Measurements from ENCODE around the gene YES1.
"Not testable (repeated sequence)": the region's sequence is repeated elsewhere in the genome, so short reads cannot be mapped to it uniquely, and the experiment has no call there.

The YES1 gene

DNA sequence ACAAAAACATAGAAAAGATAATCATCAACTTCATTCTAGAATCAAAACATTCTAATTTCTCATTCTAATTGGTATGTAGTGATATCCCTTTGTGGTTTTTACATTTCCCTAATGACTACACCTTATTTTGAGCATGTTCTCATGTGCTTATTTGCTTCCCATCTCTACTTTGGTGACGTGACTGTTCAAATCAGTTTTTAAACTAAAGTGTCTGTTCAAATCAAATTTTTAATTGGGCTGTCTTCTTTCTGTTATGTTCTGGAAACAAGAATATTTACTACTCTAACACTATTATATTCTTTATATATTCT lies 45.5 kb downstream of the YES1 start:
- no peaks in the 10 kb centered on the region for H3K27me3 ChIP-seq (ENCODE audit: control insufficient read depth in 1 of 2, insufficient read depth in 2 of 2, low read length in 2 of 2)
- no peak overlapping the region for H3K9ac ChIP-seq (ENCODE audit: low read depth in 1 of 2, low read length in 2 of 2)
- no peaks in the 10 kb centered on the region for H3K9me3 ChIP-seq (ENCODE audit: control insufficient read depth in 1 of 2, low read length in 2 of 2)
- H3K4me3 ChIP-seq (ENCODE audit: low read depth in 1 of 2, low read length in 2 of 2), result no peak overlapping the region
- no peak overlapping the region for H3K27ac ChIP-seq (ENCODE audit: low read depth, low read length)
- no peaks in the 10 kb centered on the region for H3K36me3 ChIP-seq (ENCODE audit: control insufficient read depth in 1 of 2, insufficient read depth in 2 of 2, low read length in 2 of 2)
- H3K4me1 ChIP-seq (ENCODE audit: control insufficient read depth in 1 of 2, insufficient read depth in 2 of 2, low read length in 2 of 2), result no peaks in the 10 kb centered on the region

DNA sequence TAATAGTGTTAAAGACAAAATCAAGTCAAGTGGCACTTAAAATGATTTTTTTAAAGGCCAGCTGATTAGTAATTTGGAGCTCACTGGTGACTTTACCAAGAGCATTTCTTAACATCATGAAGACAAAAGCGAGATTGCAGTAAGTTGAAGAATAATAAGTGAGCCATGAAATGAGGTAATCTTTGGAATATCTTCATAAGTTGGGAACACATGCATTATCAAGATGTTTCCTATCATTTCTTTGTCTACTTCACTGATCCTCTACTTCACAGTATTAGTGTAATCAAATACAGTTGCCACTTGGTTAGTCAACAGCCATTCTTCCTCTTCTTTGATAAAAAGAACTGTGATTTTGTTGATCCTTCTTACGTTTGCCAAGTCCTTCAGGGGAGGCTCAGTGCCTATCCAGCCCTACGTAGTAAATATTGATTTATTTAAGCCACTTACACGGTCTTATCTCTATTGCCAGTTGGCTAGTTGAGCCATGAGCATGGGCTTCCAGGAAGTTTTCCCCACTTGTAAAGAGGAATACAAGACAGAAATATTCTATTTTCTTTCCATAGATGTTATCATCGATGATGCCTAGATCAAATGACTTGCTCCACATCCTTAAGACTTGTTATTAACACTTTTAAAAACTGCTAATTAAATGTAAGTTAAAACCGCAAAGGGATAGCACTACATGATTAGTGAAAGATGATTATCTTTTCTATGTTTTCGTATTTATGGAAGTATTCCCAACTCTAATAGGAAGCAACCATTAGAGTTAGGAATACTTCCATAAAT lies 46.1 kb downstream of the YES1 start:
- no peaks in the 10 kb centered on the region for H3K36me3 ChIP-seq (ENCODE audit: control insufficient read depth in 1 of 2, insufficient read depth in 2 of 2, low read length in 2 of 2)

GRCh38 chr18:759864-760263 lies 52.2 kb downstream of the YES1 start:
- not testable (repeated sequence) for H3K27me3 ChIP-seq (ENCODE audit: control insufficient read depth in 1 of 2, insufficient read depth in 2 of 2, low read length in 2 of 2); H3K4me3 ChIP-seq (ENCODE audit: low read depth in 1 of 2, low read length in 2 of 2); H3K9me3 ChIP-seq (ENCODE audit: control insufficient read depth in 1 of 2, low read length in 2 of 2); H3K27ac ChIP-seq (ENCODE audit: low read depth, low read length); H3K9ac ChIP-seq (ENCODE audit: low read depth in 1 of 2, low read length in 2 of 2); H3K4me1 ChIP-seq (ENCODE audit: control insufficient read depth in 1 of 2, insufficient read depth in 2 of 2, low read length in 2 of 2); H3K36me3 ChIP-seq (ENCODE audit: control insufficient read depth in 1 of 2, insufficient read depth in 2 of 2, low read length in 2 of 2)

More for the DNA sequence above, 46.1 kb downstream of the YES1 start:
- Histone ChIP-seq H3K27me3 (ENCODE audit: control insufficient read depth in 1 of 2, insufficient read depth in 2 of 2, low read length in 2 of 2) (no peaks in the 10 kb centered on the region), H3K9ac (ENCODE audit: low read depth in 1 of 2, low read length in 2 of 2) (no peak overlapping the region), H3K9me3 (ENCODE audit: control insufficient read depth in 1 of 2, low read length in 2 of 2) (no peaks in the 10 kb centered on the region), H3K4me1 (ENCODE audit: control insufficient read depth in 1 of 2, insufficient read depth in 2 of 2, low read length in 2 of 2) (no peaks in the 10 kb centered on the region), H3K27ac (ENCODE audit: low read depth, low read length) (no peak overlapping the region), H3K4me3 (ENCODE audit: low read depth in 1 of 2, low read length in 2 of 2) (no peak overlapping the region)

GRCh38 chr18:755506-755905 lies 56.5 kb downstream of the YES1 start:
- Histone ChIP-seq H3K4me1 (ENCODE audit: control insufficient read depth in 1 of 2, insufficient read depth in 2 of 2, low read length in 2 of 2) (no peaks in the 10 kb centered on the region), H3K4me3 (ENCODE audit: low read depth in 1 of 2, low read length in 2 of 2) (no peak overlapping the region), H3K9ac (ENCODE audit: low read depth in 1 of 2, low read length in 2 of 2) (no peak overlapping the region), H3K9me3 (ENCODE audit: control insufficient read depth in 1 of 2, low read length in 2 of 2) (no peaks in the 10 kb centered on the region), H3K27me3 (ENCODE audit: control insufficient read depth in 1 of 2, insufficient read depth in 2 of 2, low read length in 2 of 2) (no peaks in the 10 kb centered on the region), H3K27ac (ENCODE audit: low read depth, low read length) (no peak overlapping the region), H3K36me3 (ENCODE audit: control insufficient read depth in 1 of 2, insufficient read depth in 2 of 2, low read length in 2 of 2) (peaks cover 5 to 13% of the 10 kb centered on the region in 2 donors)

- Histone ChIP-seq H3K4me1 (ENCODE audit: control insufficient read depth in 1 of 2, insufficient read depth in 2 of 2, low read length in 2 of 2) (no peaks in the 10 kb centered on the region), H3K27ac (ENCODE audit: low read depth, low read length) (no peak overlapping the region), H3K36me3 (ENCODE audit: control insufficient read depth in 1 of 2, insufficient read depth in 2 of 2, low read length in 2 of 2) (peaks cover 9 to 16% of the 10 kb centered on the region in 2 donors)
Measured at GRCh38 chr18:754656-755055, 57.4 kb downstream of the YES1 start.

GRCh38 chr18:750456-750855 lies 61.6 kb downstream of the YES1 start:
- Histone ChIP-seq H3K9ac (ENCODE audit: low read depth in 1 of 2, low read length in 2 of 2) (no peak overlapping the region), H3K9me3 (ENCODE audit: control insufficient read depth in 1 of 2, low read length in 2 of 2) (no peaks in the 10 kb centered on the region), H3K4me1 (ENCODE audit: control insufficient read depth in 1 of 2, insufficient read depth in 2 of 2, low read length in 2 of 2) (no peaks in the 10 kb centered on the region), H3K36me3 (ENCODE audit: control insufficient read depth in 1 of 2, insufficient read depth in 2 of 2, low read length in 2 of 2) (peaks cover 14 to 33% of the 10 kb centered on the region in 2 donors), H3K27ac (ENCODE audit: low read depth, low read length) (no peak overlapping the region), H3K4me3 (ENCODE audit: low read depth in 1 of 2, low read length in 2 of 2) (no peak overlapping the region), H3K27me3 (ENCODE audit: control insufficient read depth in 1 of 2, insufficient read depth in 2 of 2, low read length in 2 of 2) (no peaks in the 10 kb centered on the region)

More at GRCh38 chr18:754656-755055, 57.4 kb downstream of the YES1 start:
- no peaks in the 10 kb centered on the region for H3K27me3 ChIP-seq (ENCODE audit: control insufficient read depth in 1 of 2, insufficient read depth in 2 of 2, low read length in 2 of 2)
- no peaks in the 10 kb centered on the region for H3K9me3 ChIP-seq (ENCODE audit: control insufficient read depth in 1 of 2, low read length in 2 of 2)
- no peak overlapping the region for H3K9ac ChIP-seq (ENCODE audit: low read depth in 1 of 2, low read length in 2 of 2)
- H3K4me3 ChIP-seq (ENCODE audit: low read depth in 1 of 2, low read length in 2 of 2), result no peak overlapping the region

DNA sequence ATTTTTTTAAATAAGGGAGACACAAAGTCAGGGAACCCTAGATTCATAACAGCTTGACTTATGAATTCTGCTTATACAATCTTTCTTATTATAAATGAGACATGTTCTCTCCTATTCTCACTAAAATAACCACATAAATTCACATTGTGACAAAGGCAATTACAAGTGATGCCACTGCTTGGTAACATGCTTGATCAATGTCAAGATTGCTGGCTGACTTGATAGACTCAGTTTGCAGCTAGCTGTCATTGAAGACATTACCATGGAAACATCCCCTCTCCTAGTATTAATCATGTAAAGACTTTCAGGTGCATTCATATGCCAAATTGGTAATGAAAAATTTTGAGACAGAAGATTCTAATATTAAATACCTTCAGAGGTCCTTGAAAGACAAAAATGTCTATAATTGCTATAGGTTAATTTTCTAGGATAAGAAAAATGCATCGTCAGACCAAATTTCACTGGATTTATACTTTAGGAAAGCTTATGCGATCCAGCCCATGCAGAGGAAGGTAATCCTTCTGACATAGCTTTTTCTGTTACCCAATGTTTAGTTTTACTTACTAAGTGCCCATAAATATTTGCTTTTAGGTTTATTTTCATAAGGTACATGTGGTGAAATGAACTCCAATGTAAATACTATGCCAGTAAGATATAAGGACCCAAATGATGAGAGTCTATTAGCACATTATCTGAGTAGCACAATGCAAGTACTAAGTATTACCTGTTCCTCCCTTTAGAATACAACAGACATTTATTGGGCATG lies 67.0 kb downstream of the YES1 start:
- Histone ChIP-seq H3K36me3 (ENCODE audit: control insufficient read depth in 1 of 2, insufficient read depth in 2 of 2, low read length in 2 of 2) (peaks cover 12 to 46% of the 10 kb centered on the region in 2 donors), H3K9me3 (ENCODE audit: control insufficient read depth in 1 of 2, low read length in 2 of 2) (no peaks in the 10 kb centered on the region), H3K27me3 (ENCODE audit: control insufficient read depth in 1 of 2, insufficient read depth in 2 of 2, low read length in 2 of 2) (no peaks in the 10 kb centered on the region), H3K27ac (ENCODE audit: low read depth, low read length) (no peak overlapping the region), H3K4me1 (ENCODE audit: control insufficient read depth in 1 of 2, insufficient read depth in 2 of 2, low read length in 2 of 2) (no peaks in the 10 kb centered on the region), H3K4me3 (ENCODE audit: low read depth in 1 of 2, low read length in 2 of 2) (no peak overlapping the region), H3K9ac (ENCODE audit: low read depth in 1 of 2, low read length in 2 of 2) (no peak overlapping the region)

- Histone ChIP-seq H3K9me3 (ENCODE audit: control insufficient read depth in 1 of 2, low read length in 2 of 2) (no peaks in the 10 kb centered on the region), H3K27me3 (ENCODE audit: control insufficient read depth in 1 of 2, insufficient read depth in 2 of 2, low read length in 2 of 2) (no peaks in the 10 kb centered on the region), H3K4me1 (ENCODE audit: control insufficient read depth in 1 of 2, insufficient read depth in 2 of 2, low read length in 2 of 2) (no peaks in the 10 kb centered on the region), H3K9ac (ENCODE audit: low read depth in 1 of 2, low read length in 2 of 2) (no peak overlapping the region), H3K4me3 (ENCODE audit: low read depth in 1 of 2, low read length in 2 of 2) (no peak overlapping the region), H3K36me3 (ENCODE audit: control insufficient read depth in 1 of 2, insufficient read depth in 2 of 2, low read length in 2 of 2) (peaks cover 14 to 37% of the 10 kb centered on the region in 2 donors), H3K27ac (ENCODE audit: low read depth, low read length) (no peak overlapping the region)
Measured at GRCh38 chr18:741931-742512, 70.0 kb downstream of the YES1 start.

DNA sequence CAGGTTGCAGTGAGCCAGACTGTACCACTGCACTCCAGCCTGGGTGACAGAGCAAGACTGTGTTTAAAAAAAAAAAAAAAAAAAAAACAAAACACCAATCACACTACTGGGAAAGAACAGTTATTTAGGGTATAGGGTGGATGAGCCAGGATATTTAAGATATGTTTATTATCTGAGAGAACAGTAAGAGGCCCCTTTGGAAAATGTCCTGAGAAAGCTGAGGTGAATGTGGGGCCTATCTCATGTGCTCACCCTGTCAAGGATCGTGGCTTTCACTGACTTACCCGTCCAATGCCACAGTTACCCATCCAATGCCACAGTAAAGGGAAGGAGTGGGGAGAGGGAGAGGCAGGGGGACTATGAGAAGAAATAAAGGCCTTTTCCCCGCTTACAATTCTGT lies 79.7 kb downstream of the YES1 start:
- H3K9ac ChIP-seq (ENCODE audit: low read depth in 1 of 2, low read length in 2 of 2), result no peak overlapping the region
- peaks cover 9 to 14% of the 10 kb centered on the region in 2 donors for H3K36me3 ChIP-seq (ENCODE audit: control insufficient read depth in 1 of 2, insufficient read depth in 2 of 2, low read length in 2 of 2)
- no peak overlapping the region for H3K27ac ChIP-seq (ENCODE audit: low read depth, low read length)
- no peaks in the 10 kb centered on the region for H3K9me3 ChIP-seq (ENCODE audit: control insufficient read depth in 1 of 2, low read length in 2 of 2)
- H3K4me3 ChIP-seq (ENCODE audit: low read depth in 1 of 2, low read length in 2 of 2), result no peak overlapping the region
- no peaks in the 10 kb centered on the region for H3K4me1 ChIP-seq (ENCODE audit: control insufficient read depth in 1 of 2, insufficient read depth in 2 of 2, low read length in 2 of 2)
- no peaks in the 10 kb centered on the region for H3K27me3 ChIP-seq (ENCODE audit: control insufficient read depth in 1 of 2, insufficient read depth in 2 of 2, low read length in 2 of 2)

GRCh38 chr18:731185-731584 lies 80.9 kb downstream of the YES1 start:
- Histone ChIP-seq H3K36me3 (ENCODE audit: control insufficient read depth in 1 of 2, insufficient read depth in 2 of 2, low read length in 2 of 2) (peaks cover 7 to 9% of the 10 kb centered on the region in 2 donors), H3K4me3 (ENCODE audit: low read depth in 1 of 2, low read length in 2 of 2) (no peak overlapping the region), H3K27ac (ENCODE audit: low read depth, low read length) (no peak overlapping the region), H3K4me1 (ENCODE audit: control insufficient read depth in 1 of 2, insufficient read depth in 2 of 2, low read length in 2 of 2) (no peaks in the 10 kb centered on the region), H3K9ac (ENCODE audit: low read depth in 1 of 2, low read length in 2 of 2) (no peak overlapping the region), H3K9me3 (ENCODE audit: control insufficient read depth in 1 of 2, low read length in 2 of 2) (no peaks in the 10 kb centered on the region), H3K27me3 (ENCODE audit: control insufficient read depth in 1 of 2, insufficient read depth in 2 of 2, low read length in 2 of 2) (no peaks in the 10 kb centered on the region)
